Measurements from ENCODE around the gene L1CAM.

Gene L1CAM

GRCh38 chrX:153878969-153879653 lies 6.9 kb downstream of the L1CAM start:
- no peak for DNase-seq (ENCODE audit: low read depth in 2 of 2)

GRCh38 chrX:153878345-153878744 lies 7.6 kb downstream of the L1CAM start:
- DNase-seq (ENCODE audit: low read depth in 2 of 2), result no peak

- DNase-seq (ENCODE audit: low read depth in 2 of 2), result no peak
Measured at GRCh38 chrX:153877571-153878261, 8.3 kb downstream of the L1CAM start.

DNA sequence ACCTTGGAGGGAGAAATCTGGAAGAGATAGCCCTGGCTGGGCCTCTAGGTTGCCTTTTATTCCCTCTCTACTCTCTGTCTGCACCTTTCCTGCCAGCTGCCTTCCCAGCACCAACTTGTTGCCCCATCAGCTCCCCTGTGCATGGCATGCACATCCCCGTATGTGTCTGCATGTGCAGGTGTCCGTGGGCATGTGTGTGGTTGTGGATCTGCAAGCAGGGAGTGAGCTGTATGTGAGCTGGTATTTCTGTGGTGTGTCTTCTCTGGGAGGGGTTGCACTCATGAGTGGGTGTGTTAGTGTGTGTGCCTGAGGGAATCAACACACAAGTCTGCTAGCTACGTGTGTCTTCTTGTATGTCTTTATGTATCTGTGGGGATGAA lies 9.9 kb downstream of the L1CAM start:
- no peak for DNase-seq (ENCODE audit: low read depth in 2 of 2)

GRCh38 chrX:153875391-153876111 lies 10.4 kb downstream of the L1CAM start:
- peak; percentile 24 to 33 for DNase-seq (ENCODE audit: low read depth in 2 of 2)

GRCh38 chrX:153874366-153875125 lies 11.4 kb downstream of the L1CAM start:
- no peak for DNase-seq (ENCODE audit: low read depth in 2 of 2)

GRCh38 chrX:153874085-153874365 lies 11.9 kb downstream of the L1CAM start:
- no peak for DNase-seq (ENCODE audit: low read depth in 2 of 2)

GRCh38 chrX:153873282-153874084 lies 12.5 kb downstream of the L1CAM start:
- DNase-seq (ENCODE audit: low read depth in 2 of 2), result no peak

- no peak for DNase-seq (ENCODE audit: low read depth in 2 of 2)
Measured at GRCh38 chrX:153871946-153872878, 13.8 kb downstream of the L1CAM start.

DNA sequence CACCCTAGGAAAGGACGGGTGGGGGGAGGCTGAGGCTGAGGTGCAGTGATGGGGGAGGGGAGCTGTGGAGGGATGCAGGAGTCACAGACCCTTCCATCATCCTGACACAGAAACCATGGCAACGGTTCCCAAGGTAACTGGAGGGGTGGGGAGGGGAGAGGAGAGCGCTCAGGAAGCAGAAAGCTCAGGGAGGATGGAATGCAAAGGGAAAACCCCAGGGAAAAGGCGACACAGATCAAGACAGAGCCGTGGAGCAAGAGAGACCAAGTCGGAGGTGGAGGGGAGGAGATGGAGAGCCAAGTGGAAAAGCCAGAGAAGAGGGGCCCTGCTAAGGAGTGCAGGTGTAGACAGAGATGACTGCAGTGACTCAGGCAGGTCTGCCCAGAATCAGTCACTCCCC lies 14.5 kb downstream of the L1CAM start:
- DNase-seq (ENCODE audit: low read depth in 2 of 2), result no peak

DNA sequence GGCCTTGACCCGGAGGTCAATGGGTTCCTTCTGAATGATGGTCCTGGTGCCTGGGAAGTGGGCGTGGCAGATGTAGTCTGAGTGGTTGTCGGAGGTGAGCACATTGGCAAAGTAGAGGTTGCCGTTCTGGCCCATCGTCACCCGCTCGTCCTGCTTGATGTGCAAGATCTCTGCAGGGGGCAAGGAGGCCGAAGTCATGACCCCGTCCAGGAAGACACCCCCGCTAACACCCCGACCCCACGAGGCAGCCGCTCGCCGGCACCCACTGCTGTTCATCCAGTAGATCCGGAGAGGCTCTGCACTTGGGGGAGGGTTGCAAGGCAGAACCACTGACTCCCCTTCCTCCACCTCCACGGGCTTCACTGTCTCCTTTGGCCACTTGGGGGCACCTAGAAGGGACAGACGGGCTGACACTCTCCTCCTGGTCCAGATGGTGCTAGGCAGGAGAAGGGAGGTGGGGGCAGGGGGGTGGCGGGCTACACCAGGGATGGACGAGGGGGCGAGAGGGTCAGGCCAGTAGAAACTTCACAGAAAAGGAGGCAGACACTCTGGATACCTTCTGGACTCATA lies 15.1 kb downstream of the L1CAM start:
- DNase-seq (ENCODE audit: low read depth in 2 of 2), result no peak

GRCh38 chrX:153870288-153870690 lies 15.7 kb downstream of the L1CAM start:
- DNase-seq (ENCODE audit: low read depth in 2 of 2), result no peak

DNA sequence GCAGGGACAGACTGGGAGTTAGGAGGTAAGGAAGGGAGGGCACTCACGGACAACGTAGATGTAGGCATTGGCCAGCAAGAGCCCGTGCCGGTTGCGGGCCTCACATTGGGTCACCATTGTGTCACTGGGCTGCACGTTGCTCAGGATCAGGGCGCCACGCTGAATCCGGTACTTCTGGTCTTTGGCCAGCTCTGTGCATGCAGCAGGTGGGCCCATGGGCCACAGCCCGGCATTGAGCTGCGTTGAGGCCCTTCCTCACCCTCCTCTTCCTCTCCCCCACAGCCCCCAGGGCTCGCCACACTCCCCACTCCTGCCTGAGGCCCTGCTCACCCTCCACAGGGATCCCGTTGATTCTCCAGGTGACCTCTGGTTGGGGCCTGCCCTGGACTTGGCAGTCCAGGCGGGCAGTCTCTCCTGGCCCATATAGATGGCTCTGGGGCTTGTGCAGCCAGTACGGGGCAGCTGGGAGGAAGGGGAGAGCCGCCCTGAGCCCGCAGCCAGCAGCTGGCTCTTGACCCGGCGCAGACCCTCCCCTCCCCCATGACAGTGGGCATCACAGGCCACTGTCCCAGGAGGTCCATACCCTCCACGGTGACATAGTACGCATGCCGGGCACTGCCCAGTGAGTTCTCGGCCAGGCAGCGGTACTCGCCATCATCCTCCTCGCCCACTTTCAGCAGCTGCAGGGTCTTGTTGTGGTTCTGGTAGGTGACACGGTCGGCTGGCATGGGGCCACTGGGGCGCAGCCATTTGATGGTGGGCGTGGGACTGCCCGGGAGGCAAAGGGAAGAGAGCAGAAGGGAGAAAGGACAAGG lies 16.3 kb downstream of the L1CAM start:
- DNase-seq (ENCODE audit: low read depth in 2 of 2), result no peak

DNA sequence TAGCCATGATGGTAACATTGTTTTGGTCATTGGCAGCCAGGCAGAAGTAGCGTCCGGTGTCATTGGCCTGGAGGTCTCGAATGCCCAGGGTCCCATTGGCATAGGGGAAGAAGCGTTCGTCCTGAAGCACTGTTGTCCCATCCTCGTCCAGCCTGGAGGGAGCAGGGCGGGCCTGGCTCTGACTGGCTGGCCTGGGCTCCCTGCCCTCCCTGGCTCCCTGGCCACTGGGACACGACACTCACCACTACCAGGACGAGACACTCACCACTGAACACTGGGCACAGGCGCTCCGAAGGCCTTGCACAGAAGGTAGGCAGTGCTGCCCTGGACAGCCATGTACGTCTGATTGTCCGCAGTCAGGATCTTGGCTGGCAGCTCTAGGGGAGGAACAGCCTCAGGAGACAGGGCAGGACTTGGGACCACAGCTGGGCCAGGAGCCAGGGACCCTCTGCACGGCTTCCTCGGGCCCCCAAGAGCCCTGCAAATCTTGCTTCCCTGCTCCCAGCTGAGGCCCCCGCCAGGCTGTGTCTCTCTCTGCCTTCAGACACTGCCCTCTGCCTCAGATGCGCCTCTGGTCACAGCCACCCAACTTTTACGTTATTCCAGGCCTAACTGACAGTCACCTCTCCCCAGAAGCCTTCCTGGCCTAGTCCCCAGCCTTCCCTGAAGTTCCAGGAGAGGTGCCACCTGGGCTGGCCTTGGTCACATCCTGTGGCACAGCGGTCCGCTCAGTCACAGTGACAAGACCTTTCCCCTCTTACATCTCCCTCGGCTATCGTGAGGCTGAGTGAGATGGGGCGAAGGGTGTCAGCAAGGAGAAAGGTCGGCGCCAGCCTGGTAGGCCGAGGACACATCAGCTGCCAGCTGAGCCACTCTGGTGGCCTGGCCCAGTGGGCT lies 17.1 kb downstream of the L1CAM start:
- no peak for DNase-seq (ENCODE audit: low read depth in 2 of 2)

DNA sequence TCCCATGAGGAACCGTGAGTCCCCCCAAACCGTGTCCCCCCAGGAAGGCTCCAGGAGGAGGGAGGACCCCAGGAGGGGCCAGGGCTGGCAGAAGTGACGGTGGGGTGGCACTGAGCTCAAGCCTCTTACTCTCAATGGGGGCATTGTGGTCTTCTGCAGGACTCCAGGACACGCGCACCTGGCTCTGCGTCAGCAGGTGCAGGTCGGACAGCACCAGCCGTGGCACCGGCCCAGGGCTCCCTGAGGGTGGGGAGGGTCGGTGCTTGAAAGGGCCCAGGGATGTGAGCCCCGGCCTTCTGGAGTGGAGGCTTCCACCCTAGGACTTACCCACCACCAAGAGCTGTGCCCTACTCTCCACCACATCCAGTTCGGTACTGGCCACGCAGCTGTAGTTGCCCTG lies 18.3 kb downstream of the L1CAM start:
- DNase-seq (ENCODE audit: low read depth in 2 of 2), result no peak

- DNase-seq (ENCODE audit: low read depth in 2 of 2), result no peak
Measured at GRCh38 chrX:153867139-153867538, 18.8 kb downstream of the L1CAM start.

DNA sequence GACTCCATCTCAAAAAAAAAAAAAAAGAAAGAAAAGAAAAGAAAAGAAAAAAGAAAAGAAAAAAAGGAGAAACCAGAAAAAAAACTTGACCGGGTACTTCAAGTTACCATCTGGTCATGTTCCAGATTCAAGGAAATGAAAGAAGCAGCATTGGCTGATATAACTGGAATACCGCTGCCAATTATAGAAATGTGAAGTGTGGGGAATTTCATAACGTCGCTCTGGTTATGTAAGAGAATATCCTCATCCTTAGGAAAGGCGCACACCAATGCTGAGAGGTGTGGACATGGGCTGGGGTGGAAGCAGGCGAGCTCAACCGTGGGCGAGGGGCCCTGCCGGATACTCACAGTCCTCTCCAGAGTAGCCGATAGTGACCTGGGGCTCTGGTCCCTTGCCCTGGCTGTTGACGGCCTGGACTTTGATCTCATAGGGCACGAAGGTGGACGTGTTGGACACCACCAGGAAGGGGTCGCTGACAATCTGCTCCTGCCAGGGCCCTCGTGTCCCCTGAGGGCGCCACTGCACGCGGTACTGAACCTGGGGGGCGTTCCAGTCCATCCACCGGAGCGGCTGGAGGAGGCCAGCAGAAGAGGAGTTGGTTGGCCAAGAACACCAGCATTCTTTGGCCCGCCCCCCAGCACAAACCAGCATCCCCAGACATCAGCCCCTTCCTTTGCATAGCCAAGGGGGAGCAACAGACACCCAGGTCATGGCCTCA lies 19.5 kb downstream of the L1CAM start:
- DNase-seq (ENCODE audit: low read depth in 2 of 2), result no peak

- no peak for DNase-seq (ENCODE audit: low read depth in 2 of 2)
Measured at GRCh38 chrX:153865685-153866084, 20.3 kb downstream of the L1CAM start.
